ENCODE measurements around the gene AVL9.
"Not testable (repeated sequence)": the region's sequence is repeated elsewhere in the genome, so short reads cannot be mapped to it uniquely, and the experiment has no call there.

The AVL9 gene

DNA sequence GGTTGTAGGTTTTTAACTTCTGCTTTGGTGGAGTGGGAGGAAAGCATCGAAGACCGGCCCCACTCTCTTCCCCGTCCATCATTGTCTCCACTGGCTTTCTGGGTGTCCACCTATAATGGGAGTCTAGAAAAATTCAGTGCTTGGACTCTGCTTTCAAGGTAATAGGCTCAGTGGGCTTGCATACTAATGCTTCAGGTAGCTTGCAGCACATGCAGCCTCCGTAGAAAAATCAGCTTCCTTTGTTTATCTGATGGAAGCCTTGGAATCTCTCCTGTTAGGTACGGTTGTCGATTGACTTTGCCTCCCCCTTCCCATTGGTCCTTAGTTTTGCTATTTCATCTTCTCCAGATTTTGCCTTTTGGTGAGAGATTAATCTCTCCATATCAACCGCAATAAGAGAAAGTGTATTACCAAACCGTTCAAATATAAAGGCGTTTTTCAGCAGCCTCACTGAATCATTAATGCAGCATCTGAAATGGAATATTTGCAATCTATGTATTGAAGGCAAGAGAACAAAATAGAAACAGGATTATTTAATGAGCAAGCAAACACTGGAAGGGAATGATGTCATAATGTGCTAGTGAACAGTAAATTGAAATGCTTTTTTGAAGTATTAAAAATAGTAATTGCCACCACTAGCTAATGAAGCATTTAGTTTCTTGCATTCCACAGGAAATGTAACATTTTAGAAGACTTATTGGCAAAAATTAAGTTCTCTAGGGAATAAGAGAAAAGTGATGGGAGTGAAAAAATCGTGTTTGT, 944 bp downstream of the AVL9 start:
- no peak for DNase-seq

GRCh38 chr7:32499755-32500154, 4.5 kb downstream of the AVL9 start:
- DNase-seq: not testable (repeated sequence)

DNA sequence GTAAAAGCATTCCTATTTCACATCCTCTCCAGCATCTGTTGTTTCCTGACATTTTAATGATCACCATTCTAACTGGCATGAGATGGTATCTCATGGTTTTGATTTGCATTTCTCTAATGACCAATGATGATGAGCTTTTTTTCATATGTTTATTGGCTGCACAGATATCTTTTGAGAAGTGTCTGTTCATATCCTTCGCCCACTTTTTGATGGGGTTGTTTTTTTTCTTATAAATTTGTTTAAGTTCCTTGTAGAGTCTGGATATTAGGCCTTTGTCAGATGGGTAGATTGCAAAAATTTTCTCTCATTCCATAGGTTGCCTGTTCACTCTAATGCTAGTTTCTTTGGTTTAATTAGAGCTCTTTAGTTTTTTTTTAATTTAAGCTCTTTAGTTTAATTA, 4.9 kb downstream of the AVL9 start:
- DNase-seq: not testable (repeated sequence)

GRCh38 chr7:32500922-32501341, 5.6 kb downstream of the AVL9 start:
- no peak for DNase-seq

GRCh38 chr7:32501522-32501921, 6.2 kb downstream of the AVL9 start:
- no peak for DNase-seq

GRCh38 chr7:32502728-32503127, 7.4 kb downstream of the AVL9 start:
- no peak for DNase-seq

DNA sequence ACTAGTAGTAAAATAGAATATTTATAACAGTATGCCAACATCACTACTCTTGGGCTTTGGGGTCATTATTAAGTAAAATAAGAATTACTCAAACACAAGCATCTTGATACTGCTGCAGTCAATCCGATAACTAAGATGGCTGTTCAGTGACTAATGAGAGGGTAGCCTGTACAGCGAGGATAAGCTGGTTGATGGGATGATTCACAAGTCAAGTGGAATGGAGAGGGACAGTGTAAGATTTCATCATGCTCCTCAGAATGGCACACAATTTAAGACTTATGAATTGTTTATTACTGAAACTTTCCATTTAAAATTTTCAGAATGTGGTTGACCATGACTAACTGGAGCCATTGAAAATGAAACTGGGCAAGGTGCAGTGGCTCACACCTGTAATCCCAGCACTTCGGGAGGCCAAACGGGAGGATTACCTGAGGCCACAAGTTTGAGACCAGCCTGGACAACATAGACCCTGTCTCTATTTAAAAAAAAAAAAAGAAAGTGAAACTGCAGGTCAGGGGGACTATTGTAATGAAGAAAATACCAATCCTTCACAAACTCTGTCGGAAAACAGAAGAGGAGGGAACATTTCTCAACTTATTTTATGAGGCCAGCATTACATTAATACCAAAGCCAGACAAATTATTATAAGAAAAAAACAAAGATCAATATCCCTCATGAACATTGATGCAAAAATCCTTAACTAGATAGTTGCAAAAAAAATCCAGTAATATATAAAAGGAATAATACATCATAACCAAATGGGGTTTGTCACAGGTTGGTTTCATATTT, 11.2 kb downstream of the AVL9 start:
- DNase-seq: no peak

DNA sequence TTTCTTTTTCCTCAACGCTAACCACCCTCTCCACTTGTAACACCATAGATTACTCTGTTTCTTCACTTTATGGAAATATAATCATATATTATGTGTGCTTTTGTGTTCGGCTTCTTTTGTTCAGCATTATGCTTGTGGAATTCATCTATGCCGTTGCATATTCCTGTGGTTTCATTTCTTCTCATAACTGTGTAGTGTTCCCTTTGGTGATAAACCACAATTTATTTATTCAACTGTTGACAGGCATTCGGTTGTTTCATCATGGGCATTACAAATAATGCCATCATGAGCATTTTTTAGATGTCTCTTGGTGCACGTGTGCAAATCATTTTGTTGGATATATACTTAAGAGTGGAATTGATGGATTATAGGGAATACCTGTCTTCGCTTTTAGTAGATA, 12.1 kb downstream of the AVL9 start:
- DNase-seq: no peak

- DNase-seq: no peak
Observed at GRCh38 chr7:32511791-32512190, 16.5 kb downstream of the AVL9 start.

DNA sequence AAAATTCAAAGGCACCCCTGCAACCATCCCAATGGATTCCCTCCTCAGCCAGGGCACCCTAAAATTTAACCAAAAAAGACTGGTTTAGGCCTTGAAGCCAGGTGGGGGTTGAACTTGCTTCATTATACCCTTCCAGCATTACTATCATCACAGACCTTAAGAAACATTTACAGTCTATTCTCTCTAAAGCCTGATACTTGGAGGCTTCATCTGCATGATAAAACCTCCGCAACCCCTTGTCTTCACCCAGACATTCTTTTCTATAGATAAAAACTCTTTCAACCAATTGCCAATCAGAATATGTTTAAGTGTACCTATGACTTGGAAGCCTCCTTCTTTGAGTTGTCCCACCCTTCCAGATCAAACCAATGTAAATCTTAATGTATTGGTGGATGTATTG, 17.9 kb downstream of the AVL9 start:
- no peak for DNase-seq

- no peak for DNase-seq
Observed at GRCh38 chr7:32515890-32516550, 20.7 kb downstream of the AVL9 start.

DNA sequence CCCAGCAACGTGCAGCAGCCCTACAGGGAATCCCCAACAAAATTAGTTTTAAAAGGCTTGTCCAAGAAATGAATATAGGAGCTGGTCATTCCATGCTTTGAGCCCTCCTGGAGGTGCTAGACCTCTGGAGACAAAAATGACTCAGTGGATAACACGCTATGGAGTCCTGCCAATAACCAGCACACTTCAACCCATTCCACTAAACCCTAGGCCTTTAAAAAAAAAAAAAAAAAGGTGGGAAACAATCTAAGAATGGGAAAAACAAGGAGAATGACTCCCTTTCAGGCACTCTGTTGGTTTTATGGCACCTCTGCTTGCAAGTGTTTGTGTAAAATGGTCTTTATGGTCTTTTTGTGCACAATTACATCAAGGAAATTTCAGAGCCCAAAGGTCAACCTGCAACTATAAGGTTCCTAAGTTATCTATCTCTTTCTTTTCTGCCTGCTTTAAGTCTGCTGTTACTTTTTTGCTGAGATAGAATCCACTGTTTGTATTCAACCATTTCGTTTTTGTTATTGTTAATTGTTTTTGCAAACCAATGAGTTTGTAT, 21.3 kb downstream of the AVL9 start:
- no peak for DNase-seq

GRCh38 chr7:32518534-32519140, 23.3 kb downstream of the AVL9 start:
- DNase-seq: peak; percentile 22

GRCh38 chr7:32519763-32520162, 24.5 kb downstream of the AVL9 start:
- no peak for DNase-seq

- DNase-seq: no peak
Observed at GRCh38 chr7:32522746-32523530, 27.6 kb downstream of the AVL9 start.

GRCh38 chr7:32524631-32525030, 29.3 kb downstream of the AVL9 start:
- DNase-seq: no peak

DNA sequence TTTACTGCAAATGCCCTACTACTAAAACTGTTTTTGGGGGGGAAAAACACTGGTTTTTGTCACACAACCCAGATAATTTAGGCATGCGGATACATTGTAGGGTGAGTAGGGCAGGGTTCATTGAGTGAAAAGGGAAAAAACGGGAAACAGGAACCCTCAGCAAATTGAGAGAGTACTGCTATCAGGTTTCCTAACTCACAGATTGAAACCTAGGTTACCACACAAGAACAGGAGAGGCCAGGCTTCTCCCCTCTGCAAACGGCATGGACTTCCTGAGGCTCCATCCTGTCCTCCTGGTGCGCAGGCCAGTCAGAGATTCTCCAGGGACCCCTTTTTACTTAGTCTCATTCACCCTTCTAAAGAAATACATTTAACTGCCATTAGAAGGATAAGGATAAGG, 30.6 kb downstream of the AVL9 start:
- no peak for DNase-seq

DNA sequence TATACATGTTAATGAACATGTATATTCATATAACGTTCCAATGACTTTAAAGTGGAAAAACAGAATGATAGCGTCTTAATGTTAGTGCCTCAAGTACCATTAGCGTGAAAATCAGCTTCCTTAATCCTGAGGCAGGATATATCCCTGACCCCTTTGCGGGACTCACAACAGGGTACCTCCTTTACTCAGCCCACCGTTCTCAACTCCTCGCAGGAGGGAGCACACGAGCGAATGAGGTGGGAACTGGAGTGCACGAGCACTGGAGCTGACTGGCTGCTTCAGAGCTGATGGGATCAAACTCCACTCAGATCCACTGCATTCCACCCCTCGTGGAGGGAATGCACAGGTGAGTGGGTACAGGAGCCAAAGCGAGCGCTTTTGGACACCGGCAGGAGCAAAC, 36.1 kb downstream of the AVL9 start:
- no peak for DNase-seq

- DNase-seq: no peak
Observed at GRCh38 chr7:32532086-32532485, 36.8 kb downstream of the AVL9 start.

DNA sequence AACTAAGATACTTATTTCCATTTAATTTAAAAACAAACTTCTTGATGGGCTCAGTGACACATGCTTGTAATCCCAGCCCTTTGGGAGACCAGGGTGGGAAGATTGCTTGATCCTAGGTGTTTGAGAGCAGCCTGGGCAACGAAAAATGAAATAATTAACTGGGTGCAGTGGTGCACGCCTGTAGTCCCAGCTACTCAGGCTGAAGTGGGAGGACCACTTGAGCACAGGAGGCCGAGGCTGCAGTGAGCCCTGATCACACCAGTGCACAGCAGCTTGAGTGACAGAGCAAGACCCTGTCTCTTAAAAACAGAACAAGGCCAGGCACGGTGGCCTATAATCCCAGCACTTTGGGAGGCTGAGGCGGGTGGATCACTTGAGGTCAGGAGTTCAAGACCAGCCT, 37.4 kb downstream of the AVL9 start:
- DNase-seq: no peak

DNA sequence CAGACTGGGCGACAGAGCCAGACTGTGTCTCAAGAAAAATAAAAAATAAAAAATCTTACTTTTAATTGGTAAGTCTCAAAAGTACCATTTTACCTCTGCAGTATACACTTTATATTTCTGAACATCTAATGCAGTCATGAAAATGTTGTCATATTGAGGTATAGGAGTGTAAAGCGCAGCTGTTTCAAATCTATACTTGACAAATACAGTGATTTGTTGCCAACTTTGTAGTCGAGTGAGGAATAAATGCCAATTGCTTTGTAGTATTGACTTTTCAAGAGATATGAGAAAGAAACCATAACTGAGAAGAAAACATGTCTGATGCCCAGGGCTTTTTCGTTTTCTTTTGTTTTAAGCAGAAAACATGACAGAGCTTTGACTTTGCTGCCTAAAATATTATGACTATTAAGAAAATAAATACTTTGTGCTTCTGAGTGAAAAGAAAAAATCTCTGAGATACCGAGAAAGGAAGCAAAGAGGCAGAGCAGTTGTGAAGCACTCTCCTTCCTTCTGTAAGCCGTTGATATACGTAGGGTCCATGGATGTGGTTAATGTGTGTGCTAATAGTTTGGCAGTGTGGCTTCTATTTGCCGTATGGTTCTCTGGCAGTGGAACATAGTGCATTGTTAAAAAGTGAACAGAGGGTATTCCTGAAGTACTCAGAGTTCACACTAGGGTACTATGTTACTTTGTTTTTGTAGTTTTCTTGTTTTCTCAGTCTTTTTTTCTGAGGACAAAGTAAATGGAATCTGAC, 38.2 kb downstream of the AVL9 start:
- DNase-seq: no peak
